CD14-positive monocyte (primary cell): ENCODE data around the gene GLS2. TPM values are rescaled to one million over a fixed set of nuclear protein-coding genes. Genes with fewer than 3 reads are reported as not detected.
A peak's percentile ranks its signal among the peaks of the same experiment; 100 is the strongest.

Source experiments
- DNase-seq, 3 donors: peaks; one replicate each; pipeline ENCODE4 v3.0.0-alpha.2; 2011 to 2022
- H2AFZ ChIP-seq: 2 replicates; pipeline ENCODE4 v1.6.0; 2012; ENCODE audit warnings: mild to moderate bottlenecking, low read depth, low read length, inconsistent platforms; ENCODE audit not compliant: insufficient read depth, poor library complexity, severe bottlenecking
- H3K27ac ChIP-seq, 2 donors: 1 replicate in 1 of 2; 2 replicates in 1 of 2; pipeline ENCODE4 v1.5.1; 2012 to 2013; ENCODE audit warnings: low read length in 2 of 2, control low read depth in 1 of 2, inconsistent platforms in 1 of 2, low read depth in 1 of 2, mild to moderate bottlenecking in 1 of 2
- H3K27me3 ChIP-seq, 2 donors: one replicate each; pipeline versions ENCODE4 v1.6.0 to v1.6.1; 2011 to 2013; ENCODE audit warnings: low read length in 2 of 2; ENCODE audit not compliant: control insufficient read depth in 2 of 2, insufficient read depth in 2 of 2
- H3K36me3 ChIP-seq, 2 donors: replicated peaks in 1 of 2; 1 replicate in 1 of 2; 2 replicates in 1 of 2; pipeline versions ENCODE4 v1.5.1 to v1.6.1; 2012 to 2013; ENCODE audit warnings: low read length in 2 of 2, control low read depth in 1 of 2, inconsistent platforms in 1 of 2, mild to moderate bottlenecking in 1 of 2; ENCODE audit not compliant: insufficient read depth in 2 of 2, control insufficient read depth in 1 of 2
- H3K4me1 ChIP-seq, 2 donors: 1 replicate in 1 of 2; 2 replicates in 1 of 2; pipeline versions ENCODE4 v1.5.1 to v1.6.1; 2012 to 2013; ENCODE audit warnings: low read length in 2 of 2, control low read depth in 1 of 2, inconsistent platforms in 1 of 2, mild to moderate bottlenecking in 1 of 2, moderate library complexity in 1 of 2; ENCODE audit not compliant: insufficient read depth in 2 of 2, control insufficient read depth in 1 of 2
- H3K4me2 ChIP-seq: replicated peaks from 2 replicates; pipeline ENCODE3; 2012; ENCODE audit warnings: low read length, moderate library complexity, mild to moderate bottlenecking; ENCODE audit not compliant: poor library complexity, severe bottlenecking; ENCODE audit errors: extremely low read depth
- H3K4me3 ChIP-seq, 3 experiments: fragments of 200-600 bp in 1 of 3; sonication (generic) in 1 of 3; replicated peaks in 1 of 3; 1 replicate in 2 of 3; 2 replicates in 1 of 3; pipeline ENCODE4 v1.5.1; 2011 to 2013; ENCODE audit warnings: low read length in 3 of 3, mild to moderate bottlenecking in 3 of 3, control low read depth in 2 of 3, low read depth in 2 of 3, inconsistent platforms in 1 of 3, moderate library complexity in 1 of 3
- H3K79me2 ChIP-seq: 2 replicates; pipeline ENCODE4 v1.6.0; 2012; ENCODE audit warnings: mild to moderate bottlenecking, control low read depth, inconsistent platforms, low read length, moderate library complexity; ENCODE audit not compliant: insufficient read depth
- H3K9ac ChIP-seq: 2 replicates; pipeline ENCODE4 v1.6.0; 2017; ENCODE audit warnings: low read length, mild to moderate bottlenecking; ENCODE audit not compliant: insufficient read depth, poor library complexity, severe bottlenecking
- H3K9me3 ChIP-seq, 2 donors: replicated peaks in 1 of 2; 1 replicate in 1 of 2; 2 replicates in 1 of 2; pipeline versions ENCODE4 v1.5.1 to v1.6.1; 2012 to 2013; ENCODE audit warnings: low read length in 2 of 2, control low read depth in 1 of 2; ENCODE audit not compliant: control insufficient read depth in 1 of 2, insufficient read depth in 1 of 2
- H4K20me1 ChIP-seq: 2 replicates; pipeline ENCODE4 v1.6.0; 2012; ENCODE audit warnings: mild to moderate bottlenecking, low read length, control low read depth, moderate library complexity; ENCODE audit not compliant: insufficient read depth
- H3K27ac Mint-ChIP-seq, 7 donors: one replicate each; pipeline ENCODE4 v1.8.0; 2020; ENCODE audit warnings: mild to moderate bottlenecking in 7 of 7, mixed read lengths in 7 of 7, moderate library complexity in 6 of 7, inconsistent platforms in 2 of 7
- H3K27me3 Mint-ChIP-seq, 3 donors: one replicate each; pipeline ENCODE4 v1.8.0; 2021 to 2022; ENCODE audit warnings: low read depth in 3 of 3, mild to moderate bottlenecking in 3 of 3, mixed read lengths in 3 of 3, moderate library complexity in 3 of 3, inconsistent platforms in 1 of 3
- H3K36me3 Mint-ChIP-seq, 2 donors: one replicate each; pipeline ENCODE4 v1.8.0; 2020; ENCODE audit warnings: mixed read lengths in 2 of 2, inconsistent platforms in 1 of 2, mild to moderate bottlenecking in 1 of 2
- H3K4me1 Mint-ChIP-seq: one replicate; pipeline ENCODE4 v1.8.0; 2020; ENCODE audit warnings: mild to moderate bottlenecking, mixed read lengths
- H3K4me3 Mint-ChIP-seq, 2 donors: one replicate each; pipeline ENCODE4 v1.8.0; 2020; ENCODE audit warnings: mild to moderate bottlenecking in 2 of 2, mixed read lengths in 2 of 2, moderate library complexity in 1 of 2
- H3K9me3 Mint-ChIP-seq, 7 donors: one replicate each; pipeline ENCODE4 v1.8.0; 2020 to 2022; ENCODE audit warnings: mixed read lengths in 7 of 7, mild to moderate bottlenecking in 6 of 7, moderate library complexity in 6 of 7, inconsistent platforms in 2 of 7
- WGBS: methylation state at CpG from one replicate; pipeline ENCODE4 v1.1.5; 2013; ENCODE audit warnings: missing lambda C conversion rate; ENCODE audit not compliant: insufficient coverage; 5-methylcytosine and 5-hydroxymethylcytosine counted together
- intact Hi-C, 2 donors: fragments of 100-400 bp; cut with micrococcal nuclease; formaldehyde crosslinking; loops; one replicate each; pipeline versions ENCODE4 v1.15.0 to v1.15.1; 2023
- polyA plus RNA-seq, 3 donors: library from polyadenylated mRNA; depleted of rRNA in 1 of 3; unstranded in 2 of 3; stranded (reverse) in 1 of 3; fragments of 300-500 nt in 2 of 3; fragments of >200 nt in 1 of 3; fragmentation: Illumina TruSeq in 2 of 3; gene quantifications; 1 replicate in 2 of 3; 2 replicates in 1 of 3; pipeline ENCODE4 v1.2.3, GENCODE V29; 2012 to 2021
- TF ChIP-seq, protein P1 (sequence below): fragments of 200-600 bp; IDR thresholded peaks from one replicate; pipeline ENCODE4 v1.8.0; 2022; ENCODE audit warnings: antibody characterized with exemption, mild to moderate bottlenecking

GLS2 gene
- polyA plus RNA-seq, 3 donors, result 0.04 TPM; not detected in 2

DNA sequence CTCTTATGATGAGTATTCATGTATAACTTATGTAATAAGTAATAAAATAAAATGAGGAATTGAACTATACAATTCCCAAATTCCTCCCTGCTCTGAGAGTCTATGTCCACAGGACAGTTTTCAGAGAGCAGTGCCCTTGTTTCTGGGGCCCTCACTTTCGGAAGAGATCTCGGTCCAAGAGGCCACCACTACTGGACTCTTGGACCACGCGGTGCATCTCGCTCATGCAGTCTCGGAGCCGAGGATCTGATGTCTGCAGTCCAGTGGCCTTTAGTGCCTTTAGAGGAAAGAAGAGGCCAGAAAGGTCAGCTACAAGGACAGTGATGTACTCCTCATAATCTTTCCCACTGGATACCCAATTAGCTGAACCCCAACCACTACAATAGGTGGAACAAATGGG, 8.3 kb downstream of the GLS2 start:
- H3K79me2 ChIP-seq, result no peaks in the 10 kb centered on the region
- H3K36me3 ChIP-seq, result no peaks in the 10 kb centered on the region
- no peak overlapping the region for H2AFZ ChIP-seq
- H3K4me1 Mint-ChIP-seq, result peaks cover 7% of the 10 kb centered on the region
- no peaks in the 10 kb centered on the region for H3K27me3 ChIP-seq
- TF ChIP-seq, protein P1, sequence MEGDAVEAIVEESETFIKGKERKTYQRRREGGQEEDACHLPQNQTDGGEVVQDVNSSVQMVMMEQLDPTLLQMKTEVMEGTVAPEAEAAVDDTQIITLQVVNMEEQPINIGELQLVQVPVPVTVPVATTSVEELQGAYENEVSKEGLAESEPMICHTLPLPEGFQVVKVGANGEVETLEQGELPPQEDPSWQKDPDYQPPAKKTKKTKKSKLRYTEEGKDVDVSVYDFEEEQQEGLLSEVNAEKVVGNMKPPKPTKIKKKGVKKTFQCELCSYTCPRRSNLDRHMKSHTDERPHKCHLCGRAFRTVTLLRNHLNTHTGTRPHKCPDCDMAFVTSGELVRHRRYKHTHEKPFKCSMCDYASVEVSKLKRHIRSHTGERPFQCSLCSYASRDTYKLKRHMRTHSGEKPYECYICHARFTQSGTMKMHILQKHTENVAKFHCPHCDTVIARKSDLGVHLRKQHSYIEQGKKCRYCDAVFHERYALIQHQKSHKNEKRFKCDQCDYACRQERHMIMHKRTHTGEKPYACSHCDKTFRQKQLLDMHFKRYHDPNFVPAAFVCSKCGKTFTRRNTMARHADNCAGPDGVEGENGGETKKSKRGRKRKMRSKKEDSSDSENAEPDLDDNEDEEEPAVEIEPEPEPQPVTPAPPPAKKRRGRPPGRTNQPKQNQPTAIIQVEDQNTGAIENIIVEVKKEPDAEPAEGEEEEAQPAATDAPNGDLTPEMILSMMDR, result no peak
- H4K20me1 ChIP-seq, result no peaks in the 10 kb centered on the region
- no peak overlapping the region for H3K4me3 ChIP-seq
- intact Hi-C loops, result no loop called here
- H3K9ac ChIP-seq, result no peak overlapping the region
- H3K9me3 ChIP-seq, result no peaks in the 10 kb centered on the region
- 94% methylated on average over 7 of the region's 7 CpGs for WGBS
- H3K36me3 Mint-ChIP-seq, result peaks cover under 1 to 1% of the 10 kb centered on the region in 2 donors
- no peak overlapping the region for H3K27ac ChIP-seq
- H3K27me3 Mint-ChIP-seq, result peaks cover 0 to 1% (median 1%) of the 10 kb centered on the region in 3 donors
- H3K4me2 ChIP-seq, result no peak overlapping the region
- no peak overlapping the region for H3K27ac Mint-ChIP-seq
- H3K9me3 Mint-ChIP-seq, result peaks cover 0 to 2% (median 0%) of the 10 kb centered on the region in 7 donors
- no peak overlapping the region for H3K4me3 Mint-ChIP-seq
- H3K4me1 ChIP-seq, result no peaks in the 10 kb centered on the region
- DNase-seq, result no peak

DNA sequence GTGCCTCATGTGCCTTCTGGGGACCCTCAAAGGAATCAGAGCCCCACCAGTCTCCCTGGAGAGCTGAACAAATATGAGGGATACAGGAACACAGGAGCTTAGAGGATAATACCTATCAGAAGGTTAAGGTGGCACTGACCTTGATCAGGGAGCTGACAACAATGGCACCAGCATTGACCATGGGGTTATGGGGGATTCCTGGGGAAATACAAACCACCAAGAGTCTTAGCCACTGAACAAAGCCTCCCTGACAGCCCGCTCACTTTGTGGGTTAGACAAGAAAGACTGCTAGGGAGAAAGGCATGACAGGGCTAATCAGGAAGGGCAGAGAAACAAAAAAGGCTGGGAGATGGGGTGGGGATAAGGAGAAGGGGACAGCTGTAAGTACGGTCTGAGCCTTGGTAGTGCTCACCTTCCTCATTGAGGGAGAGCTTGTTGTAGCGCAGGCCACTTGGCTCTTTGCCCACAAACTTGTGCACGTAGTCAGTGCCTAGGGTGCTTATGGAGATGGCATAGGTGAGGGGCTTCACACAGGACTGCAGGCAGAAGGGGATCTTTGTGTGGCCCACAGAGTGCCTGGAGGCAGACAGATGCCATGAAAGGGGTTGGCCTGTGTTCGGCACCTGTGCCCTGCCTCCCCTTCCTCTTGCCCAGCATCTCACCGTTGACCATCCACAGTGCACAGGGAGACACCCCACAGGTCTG, 10.3 kb downstream of the GLS2 start:
- no peaks in the 10 kb centered on the region for H4K20me1 ChIP-seq
- no peaks in the 10 kb centered on the region for H3K79me2 ChIP-seq
- H3K27ac ChIP-seq, result no peak overlapping the region
- H3K9me3 ChIP-seq, result no peaks in the 10 kb centered on the region
- Mint-ChIP-seq H3K36me3 (peaks cover 4 to 17% of the 10 kb centered on the region in 2 donors), H3K4me3 (no peak overlapping the region), H3K27ac (peak overlapping the region in 1 of 7 donors; percentile 58), H3K27me3 (peaks cover 0 to 1% (median 1%) of the 10 kb centered on the region in 3 donors), H3K9me3 (peaks cover 0 to 2% (median 0%) of the 10 kb centered on the region in 7 donors), H3K4me1 (peaks cover 7% of the 10 kb centered on the region)
- H3K4me1 ChIP-seq, result no peaks in the 10 kb centered on the region
- TF ChIP-seq, protein P1, result no peak
- no peak for DNase-seq
- no peaks in the 10 kb centered on the region for H3K36me3 ChIP-seq
- no peak overlapping the region for H3K4me2 ChIP-seq
- H2AFZ ChIP-seq, result no peak overlapping the region
- 90% methylated on average over 3 of the region's 6 CpGs for WGBS
- H3K27me3 ChIP-seq, result no peaks in the 10 kb centered on the region
- no peak overlapping the region for H3K9ac ChIP-seq
- intact Hi-C loops, result no loop called here
- no peak overlapping the region for H3K4me3 ChIP-seq
